LNCaP clone FGC (cell line): ENCODE results near the gene NAPEPLD.
A peak's percentile ranks its signal among the peaks of the same experiment; 100 is the strongest.

ENCODE experiments used
- DNase-seq: peaks from one replicate; pipeline ENCODE4 v3.0.0-alpha.2; 2011; ENCODE audit warnings: low read depth
- H3K4me3 ChIP-seq: 2 replicates; pipeline ENCODE4 v1.5.1; 2011; ENCODE audit warnings: mild to moderate bottlenecking, low read depth, low read length, control low read depth
- CTCF ChIP-seq: IDR thresholded peaks from 2 replicates; pipeline ENCODE4 v1.5.1; 2012; ENCODE audit warnings: mild to moderate bottlenecking; ENCODE audit not compliant: control insufficient read depth, insufficient read depth; ENCODE audit errors: extremely low read depth

The NAPEPLD gene

GRCh38 chr7:103075337-103075918 is 73.5 kb downstream of the NAPEPLD start:
- no peak for TF ChIP-seq CTCF
- no peak for DNase-seq
- H3K4me3 ChIP-seq, result peak overlapping the region; percentile 90

GRCh38 chr7:103074519-103075336 is 74.2 kb downstream of the NAPEPLD start, which contains the start of the genes ARMC10 and FBXL13:
ARMC10 (plus strand) TSS chr7:103075140; CDS start chr7:103075273, 133 bp downstream.
FBXL13 (minus strand) TSS chr7:103074796.
- peak; percentile 75 for DNase-seq
- no peak for TF ChIP-seq CTCF
- peak within 1 kb of the TSS; percentile 90 for H3K4me3 ChIP-seq

- no peak for TF ChIP-seq CTCF
- no peak for DNase-seq
- peak overlapping the region; percentile 90 for H3K4me3 ChIP-seq
Observed at GRCh38 chr7:103073989-103074518, 74.8 kb downstream of the NAPEPLD start.

GRCh38 chr7:103071000-103071399 is 77.9 kb downstream of the NAPEPLD start:
- no peak for TF ChIP-seq CTCF
- no peak overlapping the region for H3K4me3 ChIP-seq
- no peak for DNase-seq

- H3K4me3 ChIP-seq, result no peak overlapping the region
- TF ChIP-seq CTCF, result no peak
- no peak for DNase-seq
Observed at GRCh38 chr7:103068414-103069403, 80.2 kb downstream of the NAPEPLD start.

GRCh38 chr7:103065667-103066066 is 83.2 kb downstream of the NAPEPLD start:
- peak; percentile 29 for TF ChIP-seq CTCF
- no peak overlapping the region for H3K4me3 ChIP-seq

More at GRCh38 chr7:103065667-103066066, 83.2 kb downstream of the NAPEPLD start:
- DNase-seq, result no peak
